ENCODE data around the gene UBE3C. TPM values are rescaled to one million over a fixed set of nuclear protein-coding genes. Genes with fewer than 3 reads are reported as not detected.
"Not testable (repeated sequence)": the region's sequence is repeated elsewhere in the genome, so short reads cannot be mapped to it uniquely, and the experiment has no call there.

UBE3C gene
- polyA plus RNA-seq, 1 donor (not counting 4 experiments of a cell fraction or from before 2014, with no cell fraction given), result 89.3 TPM

DNA sequence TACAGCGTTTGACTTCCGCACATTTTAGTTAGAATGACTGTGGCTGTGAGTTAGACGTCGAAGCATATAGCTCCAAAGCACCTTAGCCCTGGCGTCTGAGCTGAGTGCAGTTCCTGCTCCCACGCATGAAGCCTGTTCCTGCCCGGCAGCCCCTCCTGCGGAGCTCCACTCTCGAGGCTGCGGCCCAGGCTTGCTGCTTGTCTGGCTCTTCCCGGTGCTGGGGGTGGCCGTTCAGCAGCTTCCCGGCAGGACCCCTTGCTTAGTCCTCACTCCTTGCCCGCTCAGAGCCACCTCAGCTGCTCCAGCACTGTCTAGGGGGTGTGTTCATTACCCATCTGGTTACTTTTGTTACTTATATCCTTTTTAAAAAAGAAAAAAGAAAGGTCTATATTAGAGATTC, 109.9 kb downstream of the UBE3C start:
- H3K4me3 ChIP-seq (ENCODE audit: control insufficient read depth in 2 of 3, extremely low read depth in 1 of 3, insufficient read depth in 2 of 3, low read depth in 1 of 3, low read length in 3 of 3), result no peak overlapping the region
- H3K27me3 ChIP-seq (ENCODE audit: control insufficient read depth, extremely low read depth, insufficient read depth, low read length), result no peaks in the 10 kb centered on the region
- H3K9me3 ChIP-seq (ENCODE audit: control insufficient read depth, low read depth, low read length), result no peaks in the 10 kb centered on the region
- FAIRE-seq (no peak), DNase-seq (ENCODE audit: low read depth, low spot score) (no peak)
- no peak overlapping the region for H2AFZ ChIP-seq (ENCODE audit: control insufficient read depth, low read length)
- H4K20me1 ChIP-seq (ENCODE audit: control insufficient read depth, extremely low read depth, insufficient read depth, low read length), result no peaks in the 10 kb centered on the region
- peaks cover 12 to 24% of the 10 kb centered on the region in 2 experiments for H3K36me3 ChIP-seq (ENCODE audit: control insufficient read depth in 2 of 2, extremely low read depth in 1 of 2, insufficient read depth in 2 of 2, low read length in 2 of 2)
- TF ChIP-seq, protein P1, sequence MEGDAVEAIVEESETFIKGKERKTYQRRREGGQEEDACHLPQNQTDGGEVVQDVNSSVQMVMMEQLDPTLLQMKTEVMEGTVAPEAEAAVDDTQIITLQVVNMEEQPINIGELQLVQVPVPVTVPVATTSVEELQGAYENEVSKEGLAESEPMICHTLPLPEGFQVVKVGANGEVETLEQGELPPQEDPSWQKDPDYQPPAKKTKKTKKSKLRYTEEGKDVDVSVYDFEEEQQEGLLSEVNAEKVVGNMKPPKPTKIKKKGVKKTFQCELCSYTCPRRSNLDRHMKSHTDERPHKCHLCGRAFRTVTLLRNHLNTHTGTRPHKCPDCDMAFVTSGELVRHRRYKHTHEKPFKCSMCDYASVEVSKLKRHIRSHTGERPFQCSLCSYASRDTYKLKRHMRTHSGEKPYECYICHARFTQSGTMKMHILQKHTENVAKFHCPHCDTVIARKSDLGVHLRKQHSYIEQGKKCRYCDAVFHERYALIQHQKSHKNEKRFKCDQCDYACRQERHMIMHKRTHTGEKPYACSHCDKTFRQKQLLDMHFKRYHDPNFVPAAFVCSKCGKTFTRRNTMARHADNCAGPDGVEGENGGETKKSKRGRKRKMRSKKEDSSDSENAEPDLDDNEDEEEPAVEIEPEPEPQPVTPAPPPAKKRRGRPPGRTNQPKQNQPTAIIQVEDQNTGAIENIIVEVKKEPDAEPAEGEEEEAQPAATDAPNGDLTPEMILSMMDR (optimal IDR thresholded peaks at IDR 0.05 in 1 of 3, IDR thresholded peaks at IDR 0.05 in 1 of 3, conservative IDR thresholded peaks at IDR 0.05 in 1 of 3; ENCODE audit: extremely low read depth in 1 of 3, insufficient read depth in 2 of 3, low read length in 3 of 3), result no peak
- TF ChIP-seq EZH2 (IDR thresholded peaks at IDR 0.05; ENCODE audit: low read length), result no peak
- no peaks in the 10 kb centered on the region for H3K9me1 ChIP-seq (ENCODE audit: control insufficient read depth, extremely low read depth, insufficient read depth, low read length)
- no peaks in the 10 kb centered on the region for H3K79me2 ChIP-seq (ENCODE audit: control insufficient read depth, insufficient read depth, low read length)
- H3K27ac ChIP-seq (ENCODE audit: control insufficient read depth, insufficient read depth, low read length), result no peak overlapping the region
- dilution Hi-C loops (cut with MboI; ENCODE audit: extremely low pct_ligation_motif_present, low sequenced_read_pairs), result no loop called here
- H3K4me1 ChIP-seq (ENCODE audit: control insufficient read depth, extremely low read depth, insufficient read depth, low read length), result no peaks in the 10 kb centered on the region
- no peak overlapping the region for H3K9ac ChIP-seq (ENCODE audit: control insufficient read depth, extremely low read depth, insufficient read depth, low read length)
- no peak overlapping the region for H3K4me2 ChIP-seq (ENCODE audit: control insufficient read depth, extremely low read depth, insufficient read depth, low read depth, low read length)

DNA sequence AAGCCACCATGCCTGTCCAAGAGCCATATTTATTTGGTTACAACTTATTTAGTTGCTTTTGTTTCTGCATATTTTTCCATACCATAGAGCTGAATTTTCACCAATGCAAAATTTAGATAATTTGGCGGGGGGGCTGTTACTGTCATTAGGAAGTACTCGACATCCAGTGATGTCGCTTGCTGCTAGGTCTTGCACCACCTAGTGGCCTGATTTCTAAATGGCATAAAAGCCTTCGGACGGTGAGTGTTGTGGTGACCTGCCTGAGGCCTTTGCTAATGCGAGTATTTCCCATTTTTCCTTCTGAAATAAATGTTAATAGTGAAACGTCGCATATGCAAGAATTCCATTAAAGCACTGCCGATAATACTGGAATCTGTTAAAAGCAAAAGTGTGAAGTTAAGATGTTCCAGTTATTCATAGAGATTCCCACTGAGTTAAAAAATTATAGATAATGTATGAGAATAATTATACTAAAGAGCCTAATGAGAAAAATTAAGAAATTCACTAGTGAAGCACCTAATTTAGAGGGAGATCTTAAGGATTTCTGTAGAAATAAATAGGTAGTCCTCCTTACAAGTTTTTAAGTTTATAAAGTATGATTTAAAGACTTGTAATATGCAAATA, 112.0 kb downstream of the UBE3C start:
- Histone ChIP-seq H3K27ac (ENCODE audit: control insufficient read depth, insufficient read depth, low read length) (no peak overlapping the region), H3K27me3 (ENCODE audit: control insufficient read depth, extremely low read depth, insufficient read depth, low read length) (no peaks in the 10 kb centered on the region), H3K4me1 (ENCODE audit: control insufficient read depth, extremely low read depth, insufficient read depth, low read length) (no peaks in the 10 kb centered on the region), H3K9me3 (ENCODE audit: control insufficient read depth, low read depth, low read length) (no peaks in the 10 kb centered on the region), H3K36me3 (ENCODE audit: control insufficient read depth in 2 of 2, extremely low read depth in 1 of 2, insufficient read depth in 2 of 2, low read length in 2 of 2) (peaks cover 16 to 32% of the 10 kb centered on the region in 2 experiments), H2AFZ (ENCODE audit: control insufficient read depth, low read length) (no peak overlapping the region), H3K4me3 (ENCODE audit: control insufficient read depth in 2 of 3, extremely low read depth in 1 of 3, insufficient read depth in 2 of 3, low read depth in 1 of 3, low read length in 3 of 3) (no peak overlapping the region), H4K20me1 (ENCODE audit: control insufficient read depth, extremely low read depth, insufficient read depth, low read length) (no peaks in the 10 kb centered on the region), H3K9me1 (ENCODE audit: control insufficient read depth, extremely low read depth, insufficient read depth, low read length) (no peaks in the 10 kb centered on the region), H3K79me2 (ENCODE audit: control insufficient read depth, insufficient read depth, low read length) (no peaks in the 10 kb centered on the region), H3K4me2 (ENCODE audit: control insufficient read depth, extremely low read depth, insufficient read depth, low read depth, low read length) (no peak overlapping the region), H3K9ac (ENCODE audit: control insufficient read depth, extremely low read depth, insufficient read depth, low read length) (no peak overlapping the region)
- FAIRE-seq, result peak; percentile 32
- TF ChIP-seq EZH2 (IDR thresholded peaks at IDR 0.05; ENCODE audit: low read length), result no peak
- TF ChIP-seq, protein P1 (optimal IDR thresholded peaks at IDR 0.05 in 1 of 3, IDR thresholded peaks at IDR 0.05 in 1 of 3, conservative IDR thresholded peaks at IDR 0.05 in 1 of 3; ENCODE audit: extremely low read depth in 1 of 3, insufficient read depth in 2 of 3, low read length in 3 of 3), result peak; percentile 70 to 81 (median 81)
- dilution Hi-C loops (cut with MboI; ENCODE audit: extremely low pct_ligation_motif_present, low sequenced_read_pairs), result no loop called here
- no peak for DNase-seq (ENCODE audit: low read depth, low spot score)

DNA sequence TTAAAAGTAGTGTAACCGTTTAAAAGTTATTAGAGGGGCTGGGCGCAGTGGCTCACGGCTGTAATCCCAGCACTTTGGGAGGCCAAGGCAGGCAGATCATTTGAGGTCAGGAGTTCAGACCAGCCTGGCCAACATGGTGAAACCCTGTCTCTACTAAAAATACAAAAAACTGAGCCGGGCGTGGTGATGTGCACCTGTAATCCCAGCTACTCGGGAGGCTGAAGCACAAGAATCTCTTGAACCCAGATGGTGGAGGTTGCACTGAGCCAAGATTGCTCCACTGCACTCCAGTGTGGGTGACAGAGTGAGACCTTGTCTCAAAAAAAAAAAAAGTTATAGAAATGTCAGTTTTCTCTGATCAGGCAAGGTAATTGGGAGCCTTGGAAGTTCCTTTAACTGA, 113.1 kb downstream of the UBE3C start:
- DNase-seq (ENCODE audit: low read depth, low spot score); H3K27ac ChIP-seq (ENCODE audit: control insufficient read depth, insufficient read depth, low read length); FAIRE-seq; H2AFZ ChIP-seq (ENCODE audit: control insufficient read depth, low read length); H3K4me1 ChIP-seq (ENCODE audit: control insufficient read depth, extremely low read depth, insufficient read depth, low read length); H3K4me3 ChIP-seq (ENCODE audit: control insufficient read depth in 2 of 3, extremely low read depth in 1 of 3, insufficient read depth in 2 of 3, low read depth in 1 of 3, low read length in 3 of 3); H3K79me2 ChIP-seq (ENCODE audit: control insufficient read depth, insufficient read depth, low read length); H4K20me1 ChIP-seq (ENCODE audit: control insufficient read depth, extremely low read depth, insufficient read depth, low read length); dilution Hi-C loops (cut with MboI; ENCODE audit: extremely low pct_ligation_motif_present, low sequenced_read_pairs); H3K27me3 ChIP-seq (ENCODE audit: control insufficient read depth, extremely low read depth, insufficient read depth, low read length); H3K9me1 ChIP-seq (ENCODE audit: control insufficient read depth, extremely low read depth, insufficient read depth, low read length); H3K4me2 ChIP-seq (ENCODE audit: control insufficient read depth, extremely low read depth, insufficient read depth, low read depth, low read length); H3K9ac ChIP-seq (ENCODE audit: control insufficient read depth, extremely low read depth, insufficient read depth, low read length); H3K9me3 ChIP-seq (ENCODE audit: control insufficient read depth, low read depth, low read length): not testable (repeated sequence)
- peaks cover 21 to 33% of the 10 kb centered on the region in 2 experiments for H3K36me3 ChIP-seq (ENCODE audit: control insufficient read depth in 2 of 2, extremely low read depth in 1 of 2, insufficient read depth in 2 of 2, low read length in 2 of 2)
